IMR-90 (cell line): ENCODE data around the gene ARTN. TPM values are rescaled to one million over a fixed set of nuclear protein-coding genes. Genes with fewer than 3 reads are reported as not detected.
A peak's percentile ranks its signal among the peaks of the same experiment; 100 is the strongest.

Experiments
- ATAC-seq: fragments of 200-7000 bp; cut with Tn5 transposase; 2 replicates; pipeline ENCODE4 v1.9.1; 2020; ENCODE audit warnings: low read depth, mild to moderate bottlenecking, moderate library complexity
- BruUV-seq: library from RNA; stranded (reverse); fragments of 400-500 nt; replicated peaks from 2 replicates; lab custom pipeline; 2021; lab: Mats Ljungman, UMichigan
- CTCF ChIA-PET: fragments of 300-600 bp; formaldehyde crosslinking; extraction: SDS; loops from one replicate; lab custom pipeline; 2021; ENCODE audit warnings: antibody characterized with exemption; lab: Yijun Ruan, JAX
- POLR2A ChIA-PET: fragments of 300-600 bp; sonication (Branson Sonifier 250); formaldehyde crosslinking; loops from one replicate; lab custom pipeline; 2022; ENCODE audit warnings: antibody characterized with exemption; ENCODE audit not compliant: unreplicated experiment; lab: Charles Lee
- DNase-seq: peaks from one replicate; pipeline ENCODE4 v3.0.0; 2013
- H2AFZ ChIP-seq: replicated peaks from 2 replicates; pipeline ENCODE3; 2013; ENCODE audit warnings: low read length, mild to moderate bottlenecking; ENCODE audit not compliant: poor library complexity
- H2AK5ac ChIP-seq: 2 replicates; pipeline ENCODE4 v1.6.1; 2013; ENCODE audit warnings: low read depth, low read length, inconsistent platforms
- H2AK9ac ChIP-seq: replicated peaks from 2 replicates; pipeline ENCODE3; 2013; ENCODE audit warnings: mild to moderate bottlenecking, low read depth, low read length, moderate library complexity; ENCODE audit not compliant: poor library complexity
- H2BK120ac ChIP-seq: 2 replicates; pipeline ENCODE4 v1.6.1; 2013; ENCODE audit warnings: low read depth, low read length, inconsistent platforms
- H2BK15ac ChIP-seq: 3 replicates; pipeline ENCODE4 v1.6.1; 2013; ENCODE audit warnings: low read depth, low read length, inconsistent platforms
- H2BK20ac ChIP-seq: 2 replicates; pipeline ENCODE4 v1.6.1; 2013; ENCODE audit warnings: low read depth, mild to moderate bottlenecking, inconsistent platforms, low read length, moderate library complexity
- H2BK5ac ChIP-seq: 2 replicates; pipeline ENCODE4 v1.6.1; 2013; ENCODE audit warnings: mild to moderate bottlenecking, low read depth, low read length, inconsistent platforms; ENCODE audit not compliant: poor library complexity, severe bottlenecking
- H3K14ac ChIP-seq: replicated peaks from 2 replicates; pipeline ENCODE4 v1.6.1; 2013; ENCODE audit warnings: low read depth, low read length, inconsistent platforms
- H3K18ac ChIP-seq: 2 replicates; pipeline ENCODE4 v1.6.1; 2013; ENCODE audit warnings: low read depth, low read length, control low read depth
- H3K23ac ChIP-seq: 2 replicates; pipeline ENCODE4 v1.6.1; 2013; ENCODE audit warnings: low read depth, low read length, inconsistent platforms
- H3K27ac ChIP-seq: 2 replicates; pipeline ENCODE4 v1.5.1; 2013; ENCODE audit warnings: mild to moderate bottlenecking, control low read depth, low read length; ENCODE audit not compliant: insufficient read depth
- H3K27me3 ChIP-seq: 2 replicates; pipeline ENCODE4 v1.6.1; 2013; ENCODE audit warnings: low read length; ENCODE audit not compliant: control insufficient read depth, insufficient read depth
- H3K36me3 ChIP-seq: 2 replicates; pipeline ENCODE4 v1.6.1; 2013; ENCODE audit warnings: low read length, mixed read lengths; ENCODE audit not compliant: control insufficient read depth, insufficient read depth
- H3K4ac ChIP-seq: 2 replicates; pipeline ENCODE4 v1.6.1; 2013; ENCODE audit warnings: low read depth, low read length, inconsistent platforms
- H3K4me1 ChIP-seq: 2 replicates; pipeline ENCODE4 v1.6.1; 2013; ENCODE audit warnings: low read length, mixed read lengths; ENCODE audit not compliant: control insufficient read depth, insufficient read depth
- H3K4me2 ChIP-seq: 2 replicates; pipeline ENCODE4 v1.6.1; 2013; ENCODE audit warnings: low read depth, mild to moderate bottlenecking, control low read depth, low read length, moderate library complexity
- H3K4me3 ChIP-seq: 2 replicates; pipeline ENCODE4 v1.5.1; 2013; ENCODE audit warnings: low read depth, mild to moderate bottlenecking, control low read depth, low read length, moderate library complexity; ENCODE audit not compliant: insufficient read depth
- H3K56ac ChIP-seq: 2 replicates; pipeline ENCODE4 v1.6.1; 2013; ENCODE audit warnings: low read length, inconsistent platforms; ENCODE audit not compliant: insufficient read depth; ENCODE audit errors: extremely low read depth
- H3K79me1 ChIP-seq, 2 experiments: 2 replicates each; pipeline ENCODE4 v1.6.1; 2013; ENCODE audit warnings: low read length in 2 of 2, inconsistent platforms in 1 of 2, low read depth in 1 of 2
- H3K9ac ChIP-seq: 2 replicates; pipeline ENCODE4 v1.6.1; 2013; ENCODE audit warnings: low read depth, low read length, control low read depth
- H3K9me1 ChIP-seq: 2 replicates; pipeline ENCODE4 v1.6.1; 2013; ENCODE audit warnings: low read length, inconsistent platforms; ENCODE audit not compliant: insufficient read depth
- H3K9me3 ChIP-seq: 2 replicates; pipeline ENCODE4 v1.6.1; 2013; ENCODE audit warnings: low read length; ENCODE audit not compliant: control insufficient read depth, insufficient read depth
- H4K20me1 ChIP-seq: 2 replicates; pipeline ENCODE4 v1.6.1; 2013; ENCODE audit warnings: low read length, inconsistent platforms; ENCODE audit not compliant: insufficient read depth
- H4K5ac ChIP-seq: 2 replicates; pipeline ENCODE4 v1.6.1; 2013; ENCODE audit warnings: mild to moderate bottlenecking, low read depth, low read length, control low read depth
- H4K8ac ChIP-seq, 2 experiments: 2 replicates each; pipeline ENCODE4 v1.6.1; 2013; ENCODE audit warnings: low read depth in 2 of 2, low read length in 2 of 2, control low read depth in 1 of 2, inconsistent platforms in 1 of 2
- H4K91ac ChIP-seq: 2 replicates; pipeline ENCODE4 v1.6.1; 2013; ENCODE audit warnings: low read depth, low read length, inconsistent platforms; ENCODE audit not compliant: insufficient read depth
- CEBPB ChIP-seq: IDR thresholded peaks from 2 replicates; pipeline ENCODE4 v1.6.1; 2012; ENCODE audit warnings: low read depth, low read length, improper control_type of control experiment
- FOS ChIP-seq: fragments of 150-350 bp; IDR thresholded peaks from 2 replicates; pipeline ENCODE4 v1.6.1; 2016; ENCODE audit warnings: low read depth, low read length
- MAZ ChIP-seq: IDR thresholded peaks from 2 replicates; pipeline ENCODE4 v1.6.1; 2012; ENCODE audit warnings: low read depth, mild to moderate bottlenecking, low read length, improper control_type of control experiment, moderate library complexity, borderline replicate concordance
- RCOR1 ChIP-seq: IDR thresholded peaks from 2 replicates; pipeline ENCODE4 v1.6.1; 2012; ENCODE audit warnings: mild to moderate bottlenecking, low read length, improper control_type of control experiment; ENCODE audit not compliant: insufficient replicate concordance
- RFX5 ChIP-seq: IDR thresholded peaks from 2 replicates; pipeline ENCODE4 v1.8.0; 2012; ENCODE audit warnings: low read depth, mild to moderate bottlenecking, low read length, moderate library complexity
- USF2 ChIP-seq: fragments of 150-350 bp; IDR thresholded peaks from 2 replicates; pipeline ENCODE4 v1.6.1; 2017; ENCODE audit warnings: mild to moderate bottlenecking, antibody characterized with exemption, low read length, low read depth
- WGBS, 2 experiments: methylation state at CpG; one replicate each; pipeline versions ENCODE4 v1.1.5 to v1.1.7; 2013; ENCODE audit warnings: missing lambda C conversion rate in 2 of 2; ENCODE audit not compliant: insufficient read length in 1 of 2; ENCODE audit errors: extremely low coverage in 2 of 2; 5-methylcytosine and 5-hydroxymethylcytosine counted together
- dilution Hi-C: fragments of 300-500 bp; cut with HindIII; formaldehyde crosslinking; loops from one replicate; pipeline ENCODE4 v1.14.3; 2018; ENCODE audit warnings: low sequenced_read_pairs; ENCODE audit not compliant: unreplicated experiment
- in situ Hi-C: fragments of 300-500 bp; cut with MboI; formaldehyde crosslinking; loops from 3 replicates; pipeline ENCODE4 v1.14.3; 2019; ENCODE audit warnings: low sequenced_read_pairs, inconsistent platforms, mixed read lengths
- intact Hi-C: fragments of 100-400 bp; cut with micrococcal nuclease; formaldehyde crosslinking; loops from 2 replicates; pipeline ENCODE4 v1.10.0; 2022
- polyA plus RNA-seq, 3 experiments: library from polyadenylated mRNA; depleted of rRNA; stranded (reverse); fragments of >200 nt; gene quantifications; 2 replicates each; pipeline ENCODE4 v1.2.3, GENCODE V29; 2012; ENCODE audit warnings: low replicate concordance in 1 of 3
- total RNA-seq: library from RNA; depleted of rRNA; stranded (reverse); fragments of >200 nt; gene quantifications from 2 replicates; pipeline ENCODE4 v1.2.3, GENCODE V29; 2012

The ARTN gene
- total and polyA plus RNA-seq, 2 of the 4 experiments (the other 2 are of a cell fraction) = 0.29 TPM; not detected in 1

DNA sequence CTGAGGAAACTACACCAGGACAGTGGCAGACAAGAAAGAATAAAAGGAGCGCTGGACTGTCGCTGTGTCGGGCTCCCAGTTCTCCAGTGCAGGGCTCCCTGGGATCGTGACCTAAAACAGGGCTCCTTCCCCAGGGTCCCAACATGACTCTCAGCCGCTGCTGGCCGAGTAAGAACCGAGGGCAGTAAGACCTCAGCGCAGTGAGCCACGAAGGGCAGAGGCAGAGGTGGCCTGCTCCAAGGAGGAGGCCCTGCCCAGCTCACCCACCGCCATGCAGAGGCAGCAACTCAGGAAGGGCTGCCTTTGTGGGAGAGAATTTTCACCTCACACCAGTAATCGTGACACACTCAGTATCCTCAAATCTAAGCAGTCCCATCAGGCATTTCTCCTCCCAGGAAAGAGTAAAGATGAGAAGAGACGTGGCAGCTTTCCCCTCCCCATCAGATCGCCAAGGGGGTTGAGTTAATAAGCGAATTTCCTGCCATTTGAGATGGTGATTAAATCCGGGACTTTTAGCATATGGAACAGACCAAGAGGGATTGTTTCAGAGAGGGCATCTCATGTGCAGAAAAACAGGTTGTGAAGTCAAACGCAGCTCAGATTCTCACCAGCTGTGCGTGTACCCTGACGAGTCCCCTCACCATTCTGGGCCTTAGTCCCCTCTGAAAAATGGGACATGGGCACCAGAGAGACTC is 19.8 kb upstream of the ARTN start:
- Histone ChIP-seq H3K9me1 (peaks cover 5% of the 10 kb centered on the region; the same call in 1 of the 2 replicates), H2AK5ac (no peak overlapping the region), H2BK15ac (no peak overlapping the region), H4K20me1 (no peaks in the 10 kb centered on the region), H3K79me1 (no peaks in the 10 kb centered on the region), H2BK20ac (no peak overlapping the region), H4K5ac (no peak overlapping the region), H4K91ac (no peak overlapping the region), H3K23ac (no peak overlapping the region), H3K4me2 (no peak overlapping the region), H3K9ac (no peak overlapping the region), H2AK9ac (no peak overlapping the region), H4K8ac (no peak overlapping the region), H3K4ac (no peak overlapping the region), H3K14ac (no peak overlapping the region), H2AFZ (peak overlapping the region; percentile 28), H3K56ac (no peak overlapping the region), H2BK120ac (no peak overlapping the region), H3K18ac (no peak overlapping the region), H3K9me3 (no peaks in the 10 kb centered on the region), H3K27ac (no peak overlapping the region), H3K36me3 (no peaks in the 10 kb centered on the region), H2BK5ac (no peak overlapping the region), H3K4me1 (peaks cover 9% of the 10 kb centered on the region; the same call in 1 of the 2 replicates), H3K4me3 (no peak overlapping the region), H3K27me3 (no peaks in the 10 kb centered on the region)
- TF ChIP-seq USF2 = no peak
- TF ChIP-seq FOS = no peak
- no peak for TF ChIP-seq CEBPB
- no peak for TF ChIP-seq RCOR1
- no peak for TF ChIP-seq RFX5
- TF ChIP-seq MAZ = no peak
- in situ Hi-C loops (no loop called here), intact Hi-C loops (no loop called here), dilution Hi-C loops (no loop called here)
- POLR2A ChIA-PET = no interaction called here
- CTCF ChIA-PET = interaction anchor here (2.3 to 2.4 kb wide), 2 partner anchors 21 to 150 kb away, joined by 7 to 8 read pairs; no protein-coding TSS in a partner anchor
- BruUV-seq = no TSS peak
- DNase-seq (no peak), ATAC-seq (no peak)
- 93% methylated on average over 4 of the region's 18 CpGs; no CpG with 5 or more reads in 1 of the 2 experiments for WGBS, 2 experiments
